H1 (cell line): ENCODE results near the gene FAM162B. TPM values are rescaled to one million over a fixed set of nuclear protein-coding genes. Genes with fewer than 3 reads are reported as not detected.

ENCODE experiments used
- CTCF ChIA-PET: fragments of 300-600 bp; sonication (Branson Sonifier 250); formaldehyde crosslinking; loops from one replicate; lab custom pipeline; 2021; ENCODE audit not compliant: partially characterized antibody; lab: Charles Lee
- POLR2A ChIA-PET: fragments of 300-600 bp; sonication (Branson Sonifier 250); formaldehyde crosslinking; loops from one replicate; lab custom pipeline; 2021; ENCODE audit warnings: inconsistent platforms; ENCODE audit not compliant: partially characterized antibody; lab: Charles Lee
- DNase-seq, 2 experiments: peaks; one replicate each; pipeline versions ENCODE4 v3.0.0 to v3.0.0-alpha.2; 2010 to 2022; ENCODE audit warnings: low spot score in 2 of 2, low read depth in 1 of 2, mixed read lengths in 1 of 2
- FAIRE-seq: peaks from 2 replicates; lab custom pipeline; 2011; peaks lifted over from hg19 to GRCh38; lab: Jason Lieb, UNC
- H2AFZ ChIP-seq: 2 replicates; pipeline ENCODE4 v1.8.1; 2012; ENCODE audit warnings: low read length, inconsistent platforms
- H2AK5ac ChIP-seq: 2 replicates; pipeline ENCODE4 v1.6.1; 2013; ENCODE audit warnings: low read depth, low read length
- H2BK120ac ChIP-seq: replicated peaks from 2 replicates; pipeline ENCODE3; 2013; ENCODE audit warnings: low read depth, low read length, inconsistent platforms
- H2BK12ac ChIP-seq: 2 replicates; pipeline ENCODE4 v1.6.1; 2013; ENCODE audit warnings: low read depth, low read length
- H2BK15ac ChIP-seq: 2 replicates; pipeline ENCODE4 v1.6.1; 2013; ENCODE audit warnings: low read length
- H2BK20ac ChIP-seq: 2 replicates; pipeline ENCODE4 v1.6.1; 2013; ENCODE audit warnings: low read length
- H2BK5ac ChIP-seq: 2 replicates; pipeline ENCODE4 v1.6.1; 2013; ENCODE audit warnings: low read depth, low read length
- H3K14ac ChIP-seq: 2 replicates; pipeline ENCODE4 v1.6.1; 2013; ENCODE audit warnings: inconsistent platforms; ENCODE audit not compliant: insufficient read length
- H3K18ac ChIP-seq: 2 replicates; pipeline ENCODE4 v1.6.1; 2013; ENCODE audit warnings: low read length; ENCODE audit errors: extremely low read depth
- H3K23ac ChIP-seq: 2 replicates; pipeline ENCODE4 v1.6.1; 2013; ENCODE audit warnings: inconsistent platforms; ENCODE audit not compliant: insufficient read length
- H3K23me2 ChIP-seq: 2 replicates; pipeline ENCODE4 v1.6.1; 2013; ENCODE audit warnings: low read depth, low read length
- H3K27ac ChIP-seq: 2 replicates; pipeline ENCODE4 v1.6.1; 2011; ENCODE audit warnings: low read depth, low read length, inconsistent platforms
- H3K27me3 ChIP-seq, 4 experiments: replicated peaks in 1 of 4; 1 replicate in 1 of 4; 2 replicates in 3 of 4; pipeline versions ENCODE4 v1.6.1 to v1.8.1; 2011 to 2013; ENCODE audit warnings: low read length in 3 of 4, mild to moderate bottlenecking in 3 of 4, inconsistent platforms in 2 of 4, mixed read lengths in 2 of 4, moderate library complexity in 1 of 4; ENCODE audit not compliant: control insufficient read depth in 3 of 4, insufficient read depth in 3 of 4; ENCODE audit errors: extremely low read depth in 1 of 4
- H3K36me3 ChIP-seq, 4 experiments: 2 replicates each; pipeline versions ENCODE4 v1.6.1 to v1.8.1; 2011 to 2013; ENCODE audit warnings: mild to moderate bottlenecking in 4 of 4, low read length in 3 of 4, moderate library complexity in 2 of 4, control low read depth in 1 of 4, inconsistent platforms in 1 of 4; ENCODE audit not compliant: insufficient read depth in 4 of 4, control insufficient read depth in 2 of 4
- H3K4ac ChIP-seq: replicated peaks from 2 replicates; pipeline ENCODE3; 2013; ENCODE audit warnings: low read length, low read depth, mixed read lengths, inconsistent platforms; ENCODE audit not compliant: insufficient read length
- H3K4me1 ChIP-seq, 4 experiments: replicated peaks in 1 of 4; 1 replicate in 1 of 4; 2 replicates in 3 of 4; pipeline versions ENCODE4 v1.6.1 to v1.8.1; 2011 to 2013; ENCODE audit warnings: low read length in 3 of 4, inconsistent platforms in 2 of 4, mixed read lengths in 1 of 4; ENCODE audit not compliant: insufficient read depth in 4 of 4, control insufficient read depth in 3 of 4
- H3K4me2 ChIP-seq, 2 experiments: 2 replicates each; pipeline versions ENCODE4 v1.6.1 to v1.8.1; 2011 to 2013; ENCODE audit warnings: low read depth in 2 of 2, low read length in 2 of 2, control low read depth in 1 of 2, inconsistent platforms in 1 of 2, mild to moderate bottlenecking in 1 of 2; ENCODE audit not compliant: insufficient read depth in 1 of 2
- H3K4me3 ChIP-seq, 4 experiments: fragments of 200-600, 300-600 bp in 1 of 4; sonication (generic), shearing (Covaris generic), sonication (Bioruptor Twin) in 1 of 4; 2 replicates each; pipeline versions ENCODE4 v1.5.1 to v1.8.1; 2011 to 2016; ENCODE audit warnings: low read length in 4 of 4, low read depth in 3 of 4, control low read depth in 2 of 4, inconsistent platforms in 2 of 4, mild to moderate bottlenecking in 2 of 4, mixed read lengths in 1 of 4, moderate library complexity in 1 of 4; ENCODE audit not compliant: insufficient read depth in 2 of 4; ENCODE audit errors: extremely low read depth in 1 of 4
- H3K56ac ChIP-seq: replicated peaks from 2 replicates; pipeline ENCODE3; 2013; ENCODE audit warnings: low read depth, mild to moderate bottlenecking, mixed read lengths, low read length, inconsistent platforms; ENCODE audit not compliant: insufficient read length
- H3K79me1 ChIP-seq: 2 replicates; pipeline ENCODE4 v1.6.1; 2013; ENCODE audit warnings: low read depth, low read length, control low read depth
- H3K79me2 ChIP-seq, 2 experiments: 2 replicates each; pipeline versions ENCODE4 v1.6.1 to v1.8.1; 2012 to 2013; ENCODE audit warnings: low read length in 2 of 2, mild to moderate bottlenecking in 2 of 2, inconsistent platforms in 1 of 2; ENCODE audit not compliant: insufficient read depth in 2 of 2, control insufficient read depth in 1 of 2
- H3K9ac ChIP-seq, 4 experiments: replicated peaks in 1 of 4; 1 replicate in 1 of 4; 2 replicates in 3 of 4; pipeline versions ENCODE4 v1.6.1 to v1.8.1; 2011 to 2013; ENCODE audit warnings: low read depth in 3 of 4, low read length in 3 of 4, control low read depth in 2 of 4, mild to moderate bottlenecking in 2 of 4, moderate library complexity in 2 of 4, inconsistent platforms in 1 of 4; ENCODE audit errors: extremely low read depth in 1 of 4
- H3K9me3 ChIP-seq, 2 experiments: 2 replicates each; pipeline versions ENCODE4 v1.6.1 to v1.8.1; 2012 to 2013; ENCODE audit warnings: mild to moderate bottlenecking in 2 of 2, moderate library complexity in 2 of 2, control low read depth in 1 of 2, inconsistent platforms in 1 of 2, low read depth in 1 of 2, low read length in 1 of 2, mixed read lengths in 1 of 2; ENCODE audit not compliant: insufficient read depth in 2 of 2
- H4K20me1 ChIP-seq, 2 experiments: replicated peaks in 1 of 2; 2 replicates each; pipeline versions ENCODE3 to v1.8.1; 2011 to 2013; ENCODE audit warnings: inconsistent platforms in 2 of 2, low read length in 2 of 2, mild to moderate bottlenecking in 1 of 2; ENCODE audit not compliant: insufficient read depth in 2 of 2, control insufficient read depth in 1 of 2
- H4K5ac ChIP-seq: 2 replicates; pipeline ENCODE4 v1.6.1; 2013; ENCODE audit warnings: low read length, low read depth, mixed read lengths, inconsistent platforms; ENCODE audit not compliant: insufficient read length
- H4K8ac ChIP-seq: 2 replicates; pipeline ENCODE4 v1.8.0; 2013; ENCODE audit warnings: mild to moderate bottlenecking, moderate library complexity, low read length, inconsistent platforms; ENCODE audit not compliant: insufficient read depth; ENCODE audit errors: extremely low read depth
- H4K91ac ChIP-seq: replicated peaks from 2 replicates; pipeline ENCODE3; 2013; ENCODE audit warnings: low read length, mixed read lengths, inconsistent platforms; ENCODE audit not compliant: insufficient read length
- EZH2 ChIP-seq: fragments of 200-600 bp; sonication (generic); IDR thresholded peaks from 2 replicates; pipeline ENCODE4 v1.7.1; 2012; ENCODE audit warnings: low read depth, mild to moderate bottlenecking, moderate library complexity, low read length, inconsistent platforms; ENCODE audit not compliant: severe bottlenecking
- FOSL1 ChIP-seq: IDR thresholded peaks from 2 replicates; pipeline ENCODE4 v1.6.1; 2011; ENCODE audit warnings: mild to moderate bottlenecking, low read depth, low read length, moderate library complexity; ENCODE audit not compliant: insufficient read depth
- SP4 ChIP-seq: IDR thresholded peaks from 2 replicates; pipeline ENCODE4 v1.6.1; 2012; ENCODE audit warnings: low read length, inconsistent platforms
- SRF ChIP-seq: IDR thresholded peaks from 2 replicates; pipeline ENCODE4 v1.6.1; 2011; ENCODE audit warnings: mild to moderate bottlenecking, low read depth, low read length, moderate library complexity
- WGBS, 2 experiments: shearing (Covaris generic) in 1 of 2; methylation state at CpG; one replicate each; pipeline versions ENCODE4 v1.1.6 to v1.1.7; 2013 to 2015; ENCODE audit warnings: low lambda C conversion rate in 2 of 2, mixed read lengths in 2 of 2, inconsistent platforms in 1 of 2, low coverage in 1 of 2, missing lambda C conversion rate in 1 of 2; ENCODE audit not compliant: insufficient replicate concordance in 2 of 2, insufficient coverage in 1 of 2, insufficient read length in 1 of 2; ENCODE audit errors: extremely low coverage in 1 of 2, missing lambda C conversion rate in 1 of 2; 5-methylcytosine and 5-hydroxymethylcytosine counted together
- polyA plus RNA-seq, 7 experiments: library from polyadenylated mRNA; depleted of rRNA in 3 of 7; stranded (reverse) in 5 of 7; unstranded in 2 of 7; fragments of >200 nt in 5 of 7; fragments of 200-250 nt in 2 of 7; gene quantifications; 1 replicate in 5 of 7; 2 replicates in 1 of 7; 4 replicates in 1 of 7; pipeline versions ENCODE4 v1.2.1 to v1.2.3, GENCODE V29; 2011 to 2013; ENCODE audit warnings: missing spikeins in 2 of 7, mixed read lengths in 2 of 7
- total RNA-seq: library from RNA; stranded (reverse); fragmentation: NEBNext Ultra II Directional; extraction: Animal tissue kit (Norgen Biotek cat#: 25700); gene quantifications from 2 replicates; pipeline ENCODE4 v1.2.1, GENCODE V29; 2021

Gene FAM162B
- total and polyA plus RNA-seq, 2 of the 8 experiments (the other 6 are each of a cell fraction or from before 2014, with no cell fraction given): 2.6 to 3.2 TPM

DNA sequence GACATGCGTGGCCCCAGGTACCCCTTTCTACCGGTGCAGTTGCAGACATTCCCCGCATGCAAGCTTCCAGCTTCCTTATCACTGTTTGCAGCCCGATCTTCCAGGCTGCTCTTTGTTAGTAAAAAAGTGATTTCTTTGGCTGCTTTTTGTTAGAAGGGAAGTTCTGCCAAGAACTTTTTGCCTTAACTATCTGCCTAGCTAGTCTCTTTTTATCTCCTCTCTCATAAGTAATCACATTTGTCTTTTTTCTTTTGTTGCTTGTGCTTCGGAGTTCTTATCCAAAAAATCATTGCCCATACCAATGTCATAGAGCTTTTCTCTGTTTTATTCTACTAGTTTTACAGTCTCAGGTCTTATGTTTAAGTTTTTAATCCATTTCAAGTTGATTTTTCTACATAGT, 20.3 kb downstream of the FAM162B start:
- no peak overlapping the region for H3K4me2 ChIP-seq
- no peak overlapping the region for H3K9ac ChIP-seq
- H3K4me3 ChIP-seq: no peak overlapping the region
- H3K23me2 ChIP-seq: no peaks in the 10 kb centered on the region
- no peak overlapping the region for H2BK5ac ChIP-seq
- WGBS, 2 experiments: 80% methylated on average over 5 of the region's 5 CpGs; no CpG with 5 or more reads in 1 of the 2 experiments
- no peak overlapping the region for H3K14ac ChIP-seq
- no peak overlapping the region for H3K23ac ChIP-seq
- H3K4me1 ChIP-seq: no peaks in the 10 kb centered on the region
- no peaks in the 10 kb centered on the region for H3K79me2 ChIP-seq
- H3K4ac ChIP-seq: no peak overlapping the region
- H3K79me1 ChIP-seq: no peaks in the 10 kb centered on the region
- no peak overlapping the region for H3K18ac ChIP-seq
- no peak overlapping the region for H2BK120ac ChIP-seq
- H2AK5ac ChIP-seq: no peak overlapping the region
- H4K5ac ChIP-seq: no peak overlapping the region
- H4K91ac ChIP-seq: no peak overlapping the region
- CTCF ChIA-PET: interaction anchor here (1.0 kb wide), 1 partner anchor 20 kb away, joined by 3 read pairs; the partner anchor contains the start of gene FAM162B
- no peak overlapping the region for H3K56ac ChIP-seq
- no peak overlapping the region for H4K8ac ChIP-seq
- no peak overlapping the region for H2BK15ac ChIP-seq
- no peaks in the 10 kb centered on the region for H3K27me3 ChIP-seq
- DNase-seq (no peak), FAIRE-seq (no peak)
- H2BK20ac ChIP-seq: no peak overlapping the region
- POLR2A ChIA-PET: no interaction called here
- no peak overlapping the region for H2BK12ac ChIP-seq
- no peaks in the 10 kb centered on the region for H4K20me1 ChIP-seq
- H2AFZ ChIP-seq: 0 out of 2 replicates have a peak overlapping the region, but pooled peaks have one; percentile 3
- no peak overlapping the region for H3K27ac ChIP-seq
- H3K9me3 ChIP-seq: no peaks in the 10 kb centered on the region
- no peaks in the 10 kb centered on the region for H3K36me3 ChIP-seq
- TF ChIP-seq SP4 (no peak), EZH2 (no peak), FOSL1 (no peak), SRF (no peak)
